K562 (cell line): ENCODE data around the gene TPSG1. TPM values are rescaled to one million over a fixed set of nuclear protein-coding genes. Genes with fewer than 3 reads are reported as not detected.

Experiments
- ATAC-seq: fragments of 200-7000 bp; cut with Tn5 transposase; 3 replicates; pipeline ENCODE4 v1.9.1; 2020; ENCODE audit warnings: moderate library complexity
- BruUV-seq: library from RNA; stranded (reverse); fragments of 400-500 nt; replicated peaks from 2 replicates; lab custom pipeline; 2021; lab: Mats Ljungman, UMichigan
- CTCF ChIA-PET: fragments of 300-600 bp; formaldehyde crosslinking; extraction: SDS; loops from one replicate; lab custom pipeline; 2021; ENCODE audit warnings: low intra/inter-chr PET ratio; lab: Yijun Ruan, JAX
- POLR2A ChIA-PET: fragments of 300-600, 350-650 bp; sonication (Branson Sonifier 250); formaldehyde crosslinking; extraction: SDS; loops from one replicate; lab custom pipeline; 2021; ENCODE audit warnings: antibody characterized with exemption, inconsistent platforms; lab: Yijun Ruan, JAX
- DNase-seq, 4 experiments: peaks; one replicate each; pipeline versions ENCODE4 v3.0.0 to v3.0.0-alpha.2; 2011 to 2018; ENCODE audit warnings: low spot score in 3 of 4, mixed read lengths in 3 of 4; ENCODE audit errors: extremely low read depth in 1 of 4
- FAIRE-seq: peaks from 2 replicates; lab custom pipeline; 2011; peaks lifted over from hg19 to GRCh38; lab: Jason Lieb, UNC
- H2AFZ ChIP-seq: 2 replicates; pipeline ENCODE4 v1.6.0; 2011; ENCODE audit warnings: low read depth, low read length, control low read depth, inconsistent platforms
- H3K27ac ChIP-seq: fragments of 200-600 bp; 3 replicates; pipeline ENCODE4 v1.8.0; 2011; ENCODE audit warnings: low read depth, mild to moderate bottlenecking, control low read depth, inconsistent platforms, low read length, moderate library complexity, mixed read lengths; ENCODE audit errors: extremely low read depth
- H3K27me3 ChIP-seq, 2 experiments: fragments of 300-600 bp in 1 of 2; 2 replicates in 1 of 2; 3 replicates in 1 of 2; pipeline versions ENCODE4 v1.6.0 to v1.8.0; 2011; ENCODE audit warnings: inconsistent platforms in 2 of 2, low read length in 2 of 2, mild to moderate bottlenecking in 1 of 2, mixed read lengths in 1 of 2, moderate library complexity in 1 of 2; ENCODE audit not compliant: control insufficient read depth in 2 of 2, insufficient read depth in 2 of 2
- H3K36me3 ChIP-seq: fragments of 300-600 bp; 3 replicates; pipeline ENCODE4 v1.8.0; 2011; ENCODE audit warnings: mild to moderate bottlenecking, low read length, inconsistent platforms; ENCODE audit not compliant: control insufficient read depth, insufficient read depth
- H3K4me1 ChIP-seq, 2 experiments: fragments of 200-600 bp in 1 of 2; replicated peaks in 1 of 2; 2 replicates in 1 of 2; 3 replicates in 1 of 2; pipeline versions ENCODE4 v1.5.1 to v1.8.0; 2011; ENCODE audit warnings: inconsistent platforms in 2 of 2, low read length in 2 of 2, mild to moderate bottlenecking in 1 of 2, mixed read lengths in 1 of 2, moderate library complexity in 1 of 2; ENCODE audit not compliant: control insufficient read depth in 2 of 2, insufficient read depth in 2 of 2
- H3K4me2 ChIP-seq: 2 replicates; pipeline ENCODE4 v1.6.1; 2011; ENCODE audit warnings: low read length, control low read depth, inconsistent platforms, mixed read lengths; ENCODE audit not compliant: insufficient read depth
- H3K4me3 ChIP-seq: fragments of 200-600 bp; sonication (generic), shearing (Covaris generic); 2 replicates; pipeline ENCODE4 v1.5.1; 2016; ENCODE audit warnings: control low read depth, inconsistent platforms
- H3K79me2 ChIP-seq: fragments of 200-600 bp; 3 replicates; pipeline ENCODE4 v1.8.0; 2011; ENCODE audit warnings: low read length, inconsistent platforms; ENCODE audit not compliant: control insufficient read depth, insufficient read depth
- H3K9ac ChIP-seq, 2 experiments: 2 replicates each; pipeline versions ENCODE4 v1.6.0 to v1.6.1; 2011; ENCODE audit warnings: low read depth in 2 of 2, low read length in 2 of 2, control low read depth in 1 of 2, inconsistent platforms in 1 of 2, mild to moderate bottlenecking in 1 of 2, mixed read lengths in 1 of 2; ENCODE audit not compliant: insufficient read depth in 1 of 2
- H3K9me1 ChIP-seq: one replicate; pipeline ENCODE4 v1.6.0; 2011; ENCODE audit warnings: inconsistent platforms, mild to moderate bottlenecking, low read length, moderate library complexity; ENCODE audit not compliant: control insufficient read depth, insufficient read depth
- H3K9me3 ChIP-seq: replicated peaks from 2 replicates; pipeline ENCODE4 v1.5.1; 2011; ENCODE audit warnings: low read depth, low read length, inconsistent platforms; ENCODE audit not compliant: control insufficient read depth, insufficient read depth
- H4K20me1 ChIP-seq: replicated peaks from 2 replicates; pipeline ENCODE4 v1.6.1; 2011; ENCODE audit warnings: low read length, inconsistent platforms, mixed read lengths; ENCODE audit not compliant: control insufficient read depth, insufficient read depth
- ARNT ChIP-seq, 2 experiments: fragments of 450-650 bp; IDR thresholded peaks; 2 replicates each; pipeline ENCODE4 v1.6.1; 2016; ENCODE audit warnings: mild to moderate bottlenecking in 1 of 2
- BRCA1 ChIP-seq, 2 experiments: fragments of 450-650 bp in 1 of 2; sonication (generic) in 1 of 2; formaldehyde crosslinking in 1 of 2; IDR thresholded peaks; 2 replicates each; pipeline versions ENCODE4 v1.5.0 to v1.6.1; 2017 to 2020; ENCODE audit warnings: mild to moderate bottlenecking in 1 of 2, missing genetic modification reagents in 1 of 2
- ILF3 ChIP-seq: fragments of 450-650 bp; IDR thresholded peaks from 2 replicates; pipeline ENCODE4 v1.6.1; 2018; ENCODE audit warnings: antibody characterized with exemption, mild to moderate bottlenecking, moderate library complexity, borderline replicate concordance
- MEF2D ChIP-seq: conservative IDR thresholded peaks from 2 replicates; pipeline ENCODE4 v1.6.1; 2016; ENCODE audit warnings: low read depth, missing genetic modification characterization, missing compliant biosample characterization
- NCOA4 ChIP-seq: fragments of 450-650 bp; IDR thresholded peaks from 2 replicates; pipeline ENCODE4 v1.6.1; 2018; ENCODE audit warnings: mild to moderate bottlenecking; ENCODE audit not compliant: partially characterized antibody
- NCOA6 ChIP-seq: fragments of 450-650 bp; IDR thresholded peaks from 2 replicates; pipeline ENCODE4 v1.6.1; 2017; ENCODE audit warnings: mild to moderate bottlenecking
- PTRF ChIP-seq: fragments of 450-650 bp; IDR thresholded peaks from 2 replicates; pipeline ENCODE4 v1.6.1; 2016; ENCODE audit warnings: mild to moderate bottlenecking, missing genetic modification characterization, missing compliant biosample characterization
- RBM14 ChIP-seq: fragments of 200-400 bp; formaldehyde crosslinking; IDR thresholded peaks from 2 replicates; pipeline ENCODE4 v1.6.1; 2018; ENCODE audit warnings: low read depth, mild to moderate bottlenecking, low read length, moderate library complexity, borderline replicate concordance; ENCODE audit not compliant: insufficient read depth
- SREBF1 ChIP-seq: fragments of 150-350 bp; IDR thresholded peaks from 2 replicates; pipeline ENCODE4 v1.6.1; 2014; ENCODE audit warnings: antibody characterized with exemption, low read depth, low read length, borderline replicate concordance
- U2AF2 ChIP-seq: fragments of 200-400 bp; formaldehyde crosslinking; optimal IDR thresholded peaks from 2 replicates; pipeline ENCODE3; 2017; ENCODE audit warnings: low read depth, mild to moderate bottlenecking, low read length
- XRCC4 ChIP-seq: IDR thresholded peaks from one replicate; pipeline ENCODE4 v1.6.1; 2011; ENCODE audit not compliant: insufficient read depth, insufficient read length; ENCODE audit errors: extremely low read depth
- ZNF507 ChIP-seq: conservative IDR thresholded peaks from 2 replicates; pipeline ENCODE4 v1.6.1; 2017; ENCODE audit warnings: missing genetic modification characterization, missing compliant biosample characterization
- ZNF778 ChIP-seq: fragments of 450-650 bp; formaldehyde crosslinking; IDR thresholded peaks from 2 replicates; pipeline ENCODE4 v1.4.0; 2020; ENCODE audit warnings: mild to moderate bottlenecking, moderate library complexity
- WGBS: fragments of 100-300 bp; shearing (Covaris generic); methylation state at CpG from one replicate; pipeline ENCODE4 v1.1.6; 2016; ENCODE audit warnings: low coverage, mixed read lengths; ENCODE audit not compliant: insufficient coverage; ENCODE audit errors: missing lambda C conversion rate; 5-methylcytosine and 5-hydroxymethylcytosine counted together
- in situ Hi-C: fragments of 300-500 bp; cut with MboI; formaldehyde crosslinking; loops from 4 replicates; pipeline ENCODE4 v1.15.0; 2018; ENCODE audit warnings: inconsistent platforms, mixed read lengths
- intact Hi-C: fragments of 100-400 bp; cut with micrococcal nuclease; formaldehyde crosslinking; loops from 2 replicates; pipeline ENCODE4 v1.14.2; 2022
- polyA plus RNA-seq, 8 experiments: library from polyadenylated mRNA; depleted of rRNA in 4 of 8; stranded (reverse) in 5 of 8; unstranded in 3 of 8; fragments of >200 nt; fragmentation: Nextera tagmentation in 2 of 8; fragmentation: Illumina TruSeq in 1 of 8; extraction: Ambion mirVana in 2 of 8; extraction: Trizol in 1 of 8; gene quantifications; 2 replicates each; pipeline versions ENCODE4 v1.2.1 to v1.2.3, GENCODE V29; 2011 to 2014; ENCODE audit warnings: inconsistent platforms in 1 of 8, missing spikeins in 1 of 8
- total RNA-seq, 7 experiments: library from RNA; depleted of rRNA in 6 of 7; stranded (reverse); fragments of >200 nt in 6 of 7; fragmentation: Illumina TruSeq in 2 of 7; extraction: Trizol in 2 of 7; gene quantifications; 2 replicates each; pipeline versions ENCODE4 v1.2.1 to v1.2.3, GENCODE V29; 2011 to 2021; ENCODE audit warnings: low replicate concordance in 1 of 7
- TF ChIP-seq, protein P1 (sequence below): fragments of 450-650 bp; IDR thresholded peaks from 2 replicates; pipeline ENCODE4 v1.6.1; 2016; ENCODE audit warnings: borderline replicate concordance
- TF ChIP-seq, protein P2 (sequence below): IDR thresholded peaks from 3 replicates; pipeline ENCODE4 v1.6.1; 2011; ENCODE audit warnings: borderline replicate concordance, mild to moderate bottlenecking, moderate library complexity; ENCODE audit not compliant: insufficient read length; ENCODE audit errors: extremely low read depth

TPSG1 gene
- total and polyA plus RNA-seq, 9 of the 15 experiments (the other 6 are each of a cell fraction or from before 2014, with no cell fraction given), result not detected

DNA sequence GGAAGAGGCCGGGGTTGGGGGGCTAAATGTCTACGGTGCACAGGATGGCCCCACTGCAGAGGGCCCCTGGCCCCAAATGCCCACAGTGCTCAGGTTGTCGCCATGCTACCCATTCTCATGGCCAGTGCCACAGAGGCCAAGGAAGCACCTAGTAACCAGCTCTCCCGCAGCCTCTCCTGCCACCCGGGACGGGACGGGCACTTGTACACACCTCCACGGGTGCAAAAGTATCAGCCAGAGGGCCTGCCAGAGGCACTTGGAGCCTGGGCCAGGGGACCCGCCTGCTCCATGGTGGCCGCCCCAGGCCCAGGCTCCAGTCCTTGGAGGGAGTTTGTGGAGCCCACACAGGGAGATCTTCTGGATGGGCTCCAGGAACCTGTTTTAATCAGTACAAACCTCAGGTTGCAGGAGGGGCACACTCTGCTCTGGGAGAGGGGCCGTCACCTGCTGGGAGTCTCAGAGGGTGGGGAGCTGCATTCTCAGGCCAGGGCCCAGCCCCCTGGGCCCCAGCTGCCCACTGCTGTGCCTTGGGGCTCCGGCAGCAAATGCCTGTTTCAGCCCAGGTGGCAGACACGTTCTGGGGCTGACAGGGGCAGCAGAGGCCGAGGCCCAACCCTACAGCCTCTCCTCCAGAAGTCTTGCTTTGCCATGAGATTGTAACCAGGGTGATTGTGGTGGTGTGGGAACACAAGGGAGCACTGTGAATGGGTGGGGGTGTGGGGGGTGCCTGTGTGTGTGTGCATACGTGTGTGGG, 38.7 kb upstream of the TPSG1 start (continued):
- no peak for TF ChIP-seq NCOA6
- TF ChIP-seq ILF3, result no peak
- no peak for TF ChIP-seq ZNF507
- TF ChIP-seq, all 486 proteins: peak for 0

DNA sequence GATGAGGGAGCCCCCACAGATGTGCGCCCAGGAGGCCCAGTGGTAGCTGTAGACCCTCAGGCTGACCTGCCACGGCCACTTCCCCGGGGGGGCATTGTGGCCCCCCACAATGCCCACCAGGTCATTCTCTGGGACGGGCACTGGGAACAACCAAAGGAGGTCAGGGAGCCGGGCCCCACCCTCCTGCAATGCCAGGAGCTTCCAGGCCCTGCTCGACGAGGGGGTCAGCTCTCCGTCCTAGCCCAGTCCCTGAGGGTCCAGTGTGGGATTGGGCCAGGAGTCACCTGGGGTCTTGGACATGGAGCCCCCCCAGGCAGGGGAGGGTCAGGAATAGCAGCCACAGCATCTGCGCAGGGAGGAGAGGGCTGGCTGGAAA, 37.8 kb upstream of the TPSG1 start:
- DNase-seq, result no peak
- H2AFZ ChIP-seq, result no peak overlapping the region
- peaks cover 7% of the 10 kb centered on the region; the same call in 1 of the 2 replicates for H3K9me3 ChIP-seq
- BruUV-seq, result no TSS peak
- no peak for FAIRE-seq
- POLR2A ChIA-PET, result no interaction called here
- no peaks in the 10 kb centered on the region for H3K79me2 ChIP-seq
- CTCF ChIA-PET, result no interaction called here
- peaks cover 0 to 45% of the 10 kb centered on the region in 2 experiments; a peak in 2 of 5 replicates for H3K4me1 ChIP-seq
- H4K20me1 ChIP-seq, result no peaks in the 10 kb centered on the region
- in situ Hi-C loops (no loop called here), intact Hi-C loops (no loop called here)
- H3K36me3 ChIP-seq, result no peaks in the 10 kb centered on the region
- 12% methylated on average over 9 of the region's 9 CpGs for WGBS
- ATAC-seq, result no peak
- no peak overlapping the region for H3K4me2 ChIP-seq
- no peak overlapping the region for H3K27ac ChIP-seq
- no peak overlapping the region for H3K4me3 ChIP-seq
- peaks cover 3% of the 10 kb centered on the region for H3K9me1 ChIP-seq
- H3K27me3 ChIP-seq, result peaks cover 22 to 54% of the 10 kb centered on the region in 2 experiments; a peak in 4 of 5 replicates
- no peak overlapping the region for H3K9ac ChIP-seq
- TF ChIP-seq NCOA4, result no peak
- no peak for TF ChIP-seq ZNF778 (CRISPR knock-in tag)
- TF ChIP-seq PTRF (tag), result no peak
- TF ChIP-seq SREBF1, result no peak
- TF ChIP-seq U2AF2, result no peak
- no peak for TF ChIP-seq ARNT (IDR thresholded peaks at IDR 0.05)
- TF ChIP-seq, protein P1, sequence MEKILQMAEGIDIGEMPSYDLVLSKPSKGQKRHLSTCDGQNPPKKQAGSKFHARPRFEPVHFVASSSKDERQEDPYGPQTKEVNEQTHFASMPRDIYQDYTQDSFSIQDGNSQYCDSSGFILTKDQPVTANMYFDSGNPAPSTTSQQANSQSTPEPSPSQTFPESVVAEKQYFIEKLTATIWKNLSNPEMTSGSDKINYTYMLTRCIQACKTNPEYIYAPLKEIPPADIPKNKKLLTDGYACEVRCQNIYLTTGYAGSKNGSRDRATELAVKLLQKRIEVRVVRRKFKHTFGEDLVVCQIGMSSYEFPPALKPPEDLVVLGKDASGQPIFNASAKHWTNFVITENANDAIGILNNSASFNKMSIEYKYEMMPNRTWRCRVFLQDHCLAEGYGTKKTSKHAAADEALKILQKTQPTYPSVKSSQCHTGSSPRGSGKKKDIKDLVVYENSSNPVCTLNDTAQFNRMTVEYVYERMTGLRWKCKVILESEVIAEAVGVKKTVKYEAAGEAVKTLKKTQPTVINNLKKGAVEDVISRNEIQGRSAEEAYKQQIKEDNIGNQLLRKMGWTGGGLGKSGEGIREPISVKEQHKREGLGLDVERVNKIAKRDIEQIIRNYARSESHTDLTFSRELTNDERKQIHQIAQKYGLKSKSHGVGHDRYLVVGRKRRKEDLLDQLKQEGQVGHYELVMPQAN, result no peak
- no peak for TF ChIP-seq MEF2D (tag)
- no peak for TF ChIP-seq RBM14
- no peak for TF ChIP-seq BRCA1 (IDR thresholded peaks at IDR 0.05)
- TF ChIP-seq BRCA1 (CRISPR knock-in tag; IDR thresholded peaks at IDR 0.05), result no peak
- TF ChIP-seq, protein P2, sequence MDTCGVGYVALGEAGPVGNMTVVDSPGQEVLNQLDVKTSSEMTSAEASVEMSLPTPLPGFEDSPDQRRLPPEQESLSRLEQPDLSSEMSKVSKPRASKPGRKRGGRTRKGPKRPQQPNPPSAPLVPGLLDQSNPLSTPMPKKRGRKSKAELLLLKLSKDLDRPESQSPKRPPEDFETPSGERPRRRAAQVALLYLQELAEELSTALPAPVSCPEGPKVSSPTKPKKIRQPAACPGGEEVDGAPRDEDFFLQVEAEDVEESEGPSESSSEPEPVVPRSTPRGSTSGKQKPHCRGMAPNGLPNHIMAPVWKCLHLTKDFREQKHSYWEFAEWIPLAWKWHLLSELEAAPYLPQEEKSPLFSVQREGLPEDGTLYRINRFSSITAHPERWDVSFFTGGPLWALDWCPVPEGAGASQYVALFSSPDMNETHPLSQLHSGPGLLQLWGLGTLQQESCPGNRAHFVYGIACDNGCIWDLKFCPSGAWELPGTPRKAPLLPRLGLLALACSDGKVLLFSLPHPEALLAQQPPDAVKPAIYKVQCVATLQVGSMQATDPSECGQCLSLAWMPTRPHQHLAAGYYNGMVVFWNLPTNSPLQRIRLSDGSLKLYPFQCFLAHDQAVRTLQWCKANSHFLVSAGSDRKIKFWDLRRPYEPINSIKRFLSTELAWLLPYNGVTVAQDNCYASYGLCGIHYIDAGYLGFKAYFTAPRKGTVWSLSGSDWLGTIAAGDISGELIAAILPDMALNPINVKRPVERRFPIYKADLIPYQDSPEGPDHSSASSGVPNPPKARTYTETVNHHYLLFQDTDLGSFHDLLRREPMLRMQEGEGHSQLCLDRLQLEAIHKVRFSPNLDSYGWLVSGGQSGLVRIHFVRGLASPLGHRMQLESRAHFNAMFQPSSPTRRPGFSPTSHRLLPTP, result no peak
- TF ChIP-seq XRCC4, result no peak
